ENCODE results near the gene PDS5A. TPM values are rescaled to one million over a fixed set of nuclear protein-coding genes. Genes with fewer than 3 reads are reported as not detected.

PDS5A gene
- total and polyA plus RNA-seq, 11 donors = 10.9 to 41.6 (median 30.3) TPM

DNA sequence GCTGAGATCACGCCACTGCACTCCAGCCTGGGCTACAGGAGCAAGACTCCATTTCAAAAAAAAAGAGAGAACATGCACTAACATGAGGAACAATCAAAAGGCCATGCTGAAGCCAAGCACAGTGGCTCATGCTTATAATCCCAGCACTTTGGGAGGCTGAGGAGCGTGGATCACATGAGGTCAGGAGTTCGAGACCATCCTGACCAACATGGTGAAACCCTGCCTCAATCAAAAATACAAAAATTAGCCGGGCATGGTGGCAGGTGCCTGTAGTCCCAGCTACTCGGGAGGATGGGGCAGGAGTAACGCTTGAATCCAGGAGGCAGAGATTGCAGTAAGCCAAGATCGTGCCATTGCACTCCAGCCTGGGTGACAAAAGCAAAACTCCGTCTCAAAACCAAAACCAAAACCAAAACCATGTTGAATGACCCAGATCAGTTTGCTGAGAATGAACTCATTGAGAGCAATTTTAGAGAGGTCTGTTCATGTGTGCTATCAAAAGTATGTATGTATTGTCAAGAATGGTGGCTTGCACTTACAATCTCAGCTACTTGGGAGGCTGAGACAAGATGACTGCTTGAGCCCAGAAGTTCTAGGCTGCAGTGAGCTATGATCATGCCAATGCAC is 44.8 kb downstream of the PDS5A start:
- Histone ChIP-seq H3K4me1 (peaks cover 0 to 61% (median 16%) of the 10 kb centered on the region in 12 donors), H3K27ac (peak overlapping the region in 1 of 12 donors; percentile 50), H3K27me3 (no peaks in the 10 kb centered on the region), H3K36me3 (peaks cover 0 to 5% (median 0%) of the 10 kb centered on the region in 9 donors), H3K4me3 (peak overlapping the region in 1 of 12 donors; percentile 31), H3K9me3 (no peaks in the 10 kb centered on the region)
- ATAC-seq = no peak
- 80 to 94% (median 88%) methylated on average over 8 of the region's 8 CpGs for WGBS, 4 donors
- intact Hi-C loops (cut with DNase I) = no loop called here
- no peak for DNase-seq
- TF ChIP-seq POLR2A (IDR thresholded peaks at IDR 0.05) = no peak
- TF ChIP-seq, protein P1, sequence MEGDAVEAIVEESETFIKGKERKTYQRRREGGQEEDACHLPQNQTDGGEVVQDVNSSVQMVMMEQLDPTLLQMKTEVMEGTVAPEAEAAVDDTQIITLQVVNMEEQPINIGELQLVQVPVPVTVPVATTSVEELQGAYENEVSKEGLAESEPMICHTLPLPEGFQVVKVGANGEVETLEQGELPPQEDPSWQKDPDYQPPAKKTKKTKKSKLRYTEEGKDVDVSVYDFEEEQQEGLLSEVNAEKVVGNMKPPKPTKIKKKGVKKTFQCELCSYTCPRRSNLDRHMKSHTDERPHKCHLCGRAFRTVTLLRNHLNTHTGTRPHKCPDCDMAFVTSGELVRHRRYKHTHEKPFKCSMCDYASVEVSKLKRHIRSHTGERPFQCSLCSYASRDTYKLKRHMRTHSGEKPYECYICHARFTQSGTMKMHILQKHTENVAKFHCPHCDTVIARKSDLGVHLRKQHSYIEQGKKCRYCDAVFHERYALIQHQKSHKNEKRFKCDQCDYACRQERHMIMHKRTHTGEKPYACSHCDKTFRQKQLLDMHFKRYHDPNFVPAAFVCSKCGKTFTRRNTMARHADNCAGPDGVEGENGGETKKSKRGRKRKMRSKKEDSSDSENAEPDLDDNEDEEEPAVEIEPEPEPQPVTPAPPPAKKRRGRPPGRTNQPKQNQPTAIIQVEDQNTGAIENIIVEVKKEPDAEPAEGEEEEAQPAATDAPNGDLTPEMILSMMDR (IDR thresholded peaks at IDR 0.05) = no peak

DNA sequence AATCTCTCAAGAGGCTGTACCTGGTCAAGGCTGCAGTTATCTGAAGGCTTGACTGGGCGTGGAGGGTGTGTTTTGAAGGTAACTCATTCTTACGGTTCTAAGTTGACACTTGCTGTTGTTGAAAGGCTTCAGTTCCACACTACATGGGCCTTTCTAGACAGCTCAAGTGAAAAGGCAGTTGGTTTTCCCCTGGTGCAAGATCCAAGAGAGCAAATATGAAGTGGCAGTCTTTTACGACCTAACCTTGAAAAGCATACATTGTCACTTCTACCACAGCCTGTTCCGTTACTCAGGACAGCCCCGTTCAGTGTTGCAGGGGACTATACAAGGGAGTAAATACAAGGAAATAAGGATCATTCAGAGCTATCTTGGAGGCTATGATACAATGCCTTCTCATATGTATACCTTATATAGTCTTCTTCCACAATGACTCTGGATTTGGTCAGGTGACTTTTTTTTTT is 46.2 kb downstream of the PDS5A start:
- intact Hi-C loops (cut with DNase I) = no loop called here
- peaks cover 0 to 48% (median 15%) of the 10 kb centered on the region in 12 donors for H3K4me1 ChIP-seq
- peak in 1 of 5 donors; percentile 4 for DNase-seq
- WGBS, 4 donors = 74 to 82% (median 76%) methylated on average over 5 of the region's 5 CpGs
- no peaks in the 10 kb centered on the region for H3K27me3 ChIP-seq
- H3K9me3 ChIP-seq = no peaks in the 10 kb centered on the region
- peaks cover 0 to 16% (median 12%) of the 10 kb centered on the region in 9 donors for H3K36me3 ChIP-seq
- H3K4me3 ChIP-seq = no peak overlapping the region
- TF ChIP-seq, protein P1 (IDR thresholded peaks at IDR 0.05) = no peak
- no peak for TF ChIP-seq POLR2A (IDR thresholded peaks at IDR 0.05)
- no peak overlapping the region for H3K27ac ChIP-seq
- peak in 2 of 4 donors; percentile 20 to 42 for ATAC-seq

DNA sequence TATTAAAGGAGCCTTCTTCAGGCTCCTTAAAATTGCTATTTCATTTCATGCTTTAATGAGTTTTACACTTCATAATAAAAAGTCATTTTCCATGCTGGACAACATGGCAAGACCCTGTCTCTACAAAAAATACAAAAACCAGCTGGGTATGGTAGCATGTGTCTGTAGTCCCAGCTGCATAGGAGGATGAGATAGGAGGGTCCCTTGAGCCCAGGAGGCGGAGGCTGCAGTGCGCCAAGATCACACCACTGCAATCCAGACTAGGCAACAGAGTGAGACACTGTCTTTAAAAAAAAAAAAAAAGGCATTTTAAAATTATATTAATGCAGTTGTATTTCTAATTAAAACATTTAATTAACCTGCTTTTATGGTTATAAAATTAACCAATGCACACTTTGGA is 49.2 kb downstream of the PDS5A start:
- Histone ChIP-seq H3K36me3 (peaks cover 0 to 41% (median 28%) of the 10 kb centered on the region in 9 donors), H3K4me3 (no peak overlapping the region), H3K27me3 (no peaks in the 10 kb centered on the region), H3K9me3 (no peaks in the 10 kb centered on the region), H3K27ac (no peak overlapping the region), H3K4me1 (peaks cover 0 to 31% (median 5%) of the 10 kb centered on the region in 12 donors)
- ATAC-seq = peak in 1 of 4 donors; percentile 63
- no peak for DNase-seq
- no peak for TF ChIP-seq POLR2A (IDR thresholded peaks at IDR 0.05)
- TF ChIP-seq, protein P1 (IDR thresholded peaks at IDR 0.05) = no peak
- intact Hi-C loops (cut with DNase I) = no loop called here
- WGBS, 4 donors = 65 to 93% (median 77%) methylated on average over 2 of the region's 2 CpGs

DNA sequence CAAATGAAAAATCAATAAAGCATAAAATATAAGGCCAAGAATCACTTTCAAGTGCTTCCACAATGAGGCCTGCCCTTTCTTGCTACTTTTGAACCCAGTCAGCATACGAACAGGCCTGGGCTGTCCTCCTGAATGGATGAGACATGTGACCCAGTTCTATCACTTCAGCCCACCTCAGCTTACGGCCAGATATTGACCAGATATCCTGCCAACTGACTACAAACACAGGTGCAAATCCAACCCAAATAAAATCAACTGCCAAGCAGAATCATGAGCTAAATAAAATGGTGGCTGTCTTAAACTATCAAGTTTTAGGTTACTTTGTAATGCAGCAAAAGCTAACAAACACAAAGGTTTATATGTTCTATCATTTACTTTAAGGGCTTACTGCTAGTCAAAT is 53.7 kb downstream of the PDS5A start:
- no peaks in the 10 kb centered on the region for H3K9me3 ChIP-seq
- ATAC-seq (no peak), DNase-seq (no peak)
- intact Hi-C loops (cut with DNase I) = no loop called here
- H3K27me3 ChIP-seq = no peaks in the 10 kb centered on the region
- WGBS, 4 donors = 70 to 85% (median 80%) methylated on average over 2 of the region's 2 CpGs
- peaks cover 0 to 84% (median 62%) of the 10 kb centered on the region in 9 donors for H3K36me3 ChIP-seq
- TF ChIP-seq, protein P1 (IDR thresholded peaks at IDR 0.05) = no peak
- no peak for TF ChIP-seq POLR2A (IDR thresholded peaks at IDR 0.05)
- peaks cover 0 to 8% (median 0%) of the 10 kb centered on the region in 12 donors for H3K4me1 ChIP-seq
- H3K4me3 ChIP-seq = no peak overlapping the region
- no peak overlapping the region for H3K27ac ChIP-seq

All from heart left ventricle (tissue), 16 donors.